ENCODE measurements around the gene FNDC5.

FNDC5 gene

DNA sequence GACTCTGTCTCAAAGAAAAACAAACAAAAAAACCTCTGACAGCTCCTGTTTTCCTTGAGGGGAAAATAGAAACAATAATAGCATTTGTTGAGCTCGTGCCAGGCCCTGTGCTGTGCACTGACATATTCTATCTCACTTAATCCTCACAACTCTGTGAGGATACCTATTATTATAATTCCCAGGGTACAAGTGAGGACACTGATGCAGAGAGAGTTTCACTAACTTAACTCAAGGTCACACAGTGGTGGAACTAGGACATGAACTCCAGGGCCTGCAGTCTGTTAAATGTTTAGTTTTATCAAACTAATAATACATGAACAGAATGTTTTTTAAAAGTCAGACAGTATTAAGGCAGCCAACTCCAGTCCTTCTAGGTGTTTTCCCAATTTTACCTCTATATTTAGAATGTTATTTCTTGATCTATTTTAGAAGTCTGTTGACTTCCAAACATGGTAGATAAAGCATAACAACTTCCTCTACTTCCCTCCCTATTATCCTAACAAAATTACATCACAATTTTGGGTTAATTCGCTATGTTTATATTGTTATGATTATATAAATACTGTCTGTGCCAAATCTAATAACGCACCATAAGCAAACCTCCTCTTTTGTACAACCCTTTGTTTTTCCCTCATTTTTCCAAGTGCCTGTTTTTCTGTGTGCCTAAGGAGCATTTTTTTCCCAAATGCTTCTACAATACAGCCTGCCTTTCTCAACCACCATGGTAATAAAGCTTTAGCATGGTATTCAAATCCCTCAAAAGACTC lies 4.9 kb downstream of the FNDC5 start:
- Histone ChIP-seq H3K9me3 (ENCODE audit: control insufficient read depth in 5 of 5, low read length in 5 of 5) (no peaks in the 10 kb centered on the region), H3K27me3 (ENCODE audit: control insufficient read depth in 5 of 5, insufficient read depth in 4 of 5, low read length in 5 of 5) (peaks cover 0 to 13% (median 8%) of the 10 kb centered on the region in 5 donors), H3K4me3 (ENCODE audit: low read depth in 1 of 5, low read length in 5 of 5) (no peak overlapping the region), H3K27ac (ENCODE audit: low read depth, low read length) (no peak overlapping the region), H3K9ac (ENCODE audit: low read length in 5 of 5) (no peak overlapping the region), H3K36me3 (ENCODE audit: control insufficient read depth in 5 of 5, insufficient read depth in 5 of 5, low read length in 5 of 5) (peaks cover 0 to 39% (median 10%) of the 10 kb centered on the region in 5 donors), H3K4me1 (ENCODE audit: control insufficient read depth in 5 of 5, insufficient read depth in 5 of 5, low read length in 5 of 5) (peaks cover 6 to 24% (median 18%) of the 10 kb centered on the region in 5 donors)

DNA sequence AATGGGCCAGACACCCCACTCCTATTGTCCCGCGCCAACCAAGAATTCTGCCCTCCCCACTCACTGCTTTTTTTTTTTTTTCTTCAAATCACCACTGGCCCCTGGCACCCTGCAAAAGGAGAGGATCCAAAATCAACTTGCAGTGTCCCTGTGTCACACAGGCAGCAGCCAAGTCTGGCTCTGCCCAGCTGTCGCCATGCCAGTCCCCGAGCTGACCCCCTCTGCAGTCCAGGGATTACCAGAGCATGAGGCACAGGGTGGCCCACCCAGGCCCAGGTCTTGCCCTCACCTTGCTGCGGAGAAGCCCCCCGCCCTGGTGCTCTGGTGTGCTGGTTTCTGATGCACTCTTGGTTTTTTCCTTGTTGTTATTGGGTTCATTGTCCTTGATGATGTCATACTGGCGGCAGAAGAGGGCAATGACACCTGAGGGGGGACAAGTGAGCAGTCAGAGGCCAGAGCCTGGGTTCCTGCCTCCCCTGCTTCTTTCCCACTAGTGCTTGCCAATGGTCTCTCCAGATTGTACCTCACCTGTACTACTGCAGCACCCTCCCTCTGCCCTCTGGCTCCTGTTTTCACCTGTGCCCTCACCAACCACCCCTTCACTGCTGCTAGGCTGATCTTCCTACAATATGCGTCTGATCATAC lies 6.2 kb downstream of the FNDC5 start:
- Histone ChIP-seq H3K4me1 (ENCODE audit: control insufficient read depth in 5 of 5, insufficient read depth in 5 of 5, low read length in 5 of 5) (peaks cover 5 to 18% (median 14%) of the 10 kb centered on the region in 5 donors), H3K9ac (ENCODE audit: low read length in 5 of 5) (no peak overlapping the region), H3K4me3 (ENCODE audit: low read depth in 1 of 5, low read length in 5 of 5) (no peak overlapping the region)

GRCh38 chr1:32863881-32864245 lies 6.8 kb downstream of the FNDC5 start:
- no peak overlapping the region for H3K9ac ChIP-seq (ENCODE audit: low read length in 5 of 5)
- peaks cover 0 to 1% (median 0%) of the 10 kb centered on the region in 5 donors for H3K27me3 ChIP-seq (ENCODE audit: control insufficient read depth in 5 of 5, insufficient read depth in 4 of 5, low read length in 5 of 5)
- H3K27ac ChIP-seq (ENCODE audit: low read depth, low read length) = no peak overlapping the region
- peaks cover 0 to 51% (median 13%) of the 10 kb centered on the region in 5 donors for H3K36me3 ChIP-seq (ENCODE audit: control insufficient read depth in 5 of 5, insufficient read depth in 5 of 5, low read length in 5 of 5)
- H3K9me3 ChIP-seq (ENCODE audit: control insufficient read depth in 5 of 5, low read length in 5 of 5) = no peaks in the 10 kb centered on the region
- H3K4me3 ChIP-seq (ENCODE audit: low read depth in 1 of 5, low read length in 5 of 5) = no peak overlapping the region
- H3K4me1 ChIP-seq (ENCODE audit: control insufficient read depth in 5 of 5, insufficient read depth in 5 of 5, low read length in 5 of 5) = peaks cover 5 to 18% (median 14%) of the 10 kb centered on the region in 5 donors

More for the DNA sequence above, 6.2 kb downstream of the FNDC5 start:
- Histone ChIP-seq H3K36me3 (ENCODE audit: control insufficient read depth in 5 of 5, insufficient read depth in 5 of 5, low read length in 5 of 5) (peaks cover 0 to 45% (median 13%) of the 10 kb centered on the region in 5 donors), H3K27me3 (ENCODE audit: control insufficient read depth in 5 of 5, insufficient read depth in 4 of 5, low read length in 5 of 5) (peaks cover 0 to 6% (median 0%) of the 10 kb centered on the region in 5 donors), H3K27ac (ENCODE audit: low read depth, low read length) (no peak overlapping the region), H3K9me3 (ENCODE audit: control insufficient read depth in 5 of 5, low read length in 5 of 5) (no peaks in the 10 kb centered on the region)

DNA sequence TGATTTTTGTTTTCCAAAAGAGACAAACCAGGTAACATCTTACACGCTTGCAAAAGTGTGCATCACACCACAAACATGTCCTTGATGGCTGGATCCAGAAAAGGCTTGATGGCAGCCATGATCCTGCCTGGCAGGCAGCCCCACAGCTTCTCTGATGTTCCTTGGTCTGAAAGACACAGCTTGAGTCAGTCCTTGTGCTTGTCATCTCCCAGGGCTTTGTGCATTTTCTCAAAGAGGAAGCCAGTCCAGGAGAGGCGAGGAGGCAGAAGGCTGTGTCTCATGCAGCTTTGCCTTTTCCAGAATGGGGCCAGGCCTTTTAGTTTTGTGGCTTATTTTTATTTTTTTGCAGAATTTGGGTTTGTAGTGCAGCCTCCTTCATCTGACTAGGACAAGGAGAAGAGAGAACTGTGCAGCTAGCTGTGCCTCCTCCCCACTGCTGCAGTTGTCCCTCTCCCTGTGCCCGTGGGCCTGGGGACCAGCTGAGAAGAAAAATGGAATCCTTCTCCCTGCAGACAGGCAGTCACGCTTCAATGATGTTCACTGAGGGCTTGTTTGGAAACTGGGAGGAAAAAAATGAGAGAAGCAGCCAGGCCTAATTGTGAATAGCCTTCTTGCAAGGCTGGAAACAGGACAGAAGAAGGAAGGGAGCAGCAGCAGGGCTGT lies 7.4 kb downstream of the FNDC5 start:
- H3K27ac ChIP-seq (ENCODE audit: low read depth, low read length) = no peak overlapping the region
- H3K36me3 ChIP-seq (ENCODE audit: control insufficient read depth in 5 of 5, insufficient read depth in 5 of 5, low read length in 5 of 5) = peaks cover 4 to 56% (median 13%) of the 10 kb centered on the region in 5 donors
- H3K9me3 ChIP-seq (ENCODE audit: control insufficient read depth in 5 of 5, low read length in 5 of 5) = no peaks in the 10 kb centered on the region
- H3K4me1 ChIP-seq (ENCODE audit: control insufficient read depth in 5 of 5, insufficient read depth in 5 of 5, low read length in 5 of 5) = peaks cover 5 to 18% (median 14%) of the 10 kb centered on the region in 5 donors
- no peaks in the 10 kb centered on the region for H3K27me3 ChIP-seq (ENCODE audit: control insufficient read depth in 5 of 5, insufficient read depth in 4 of 5, low read length in 5 of 5)
- H3K4me3 ChIP-seq (ENCODE audit: low read depth in 1 of 5, low read length in 5 of 5) = no peak overlapping the region
- no peak overlapping the region for H3K9ac ChIP-seq (ENCODE audit: low read length in 5 of 5)

DNA sequence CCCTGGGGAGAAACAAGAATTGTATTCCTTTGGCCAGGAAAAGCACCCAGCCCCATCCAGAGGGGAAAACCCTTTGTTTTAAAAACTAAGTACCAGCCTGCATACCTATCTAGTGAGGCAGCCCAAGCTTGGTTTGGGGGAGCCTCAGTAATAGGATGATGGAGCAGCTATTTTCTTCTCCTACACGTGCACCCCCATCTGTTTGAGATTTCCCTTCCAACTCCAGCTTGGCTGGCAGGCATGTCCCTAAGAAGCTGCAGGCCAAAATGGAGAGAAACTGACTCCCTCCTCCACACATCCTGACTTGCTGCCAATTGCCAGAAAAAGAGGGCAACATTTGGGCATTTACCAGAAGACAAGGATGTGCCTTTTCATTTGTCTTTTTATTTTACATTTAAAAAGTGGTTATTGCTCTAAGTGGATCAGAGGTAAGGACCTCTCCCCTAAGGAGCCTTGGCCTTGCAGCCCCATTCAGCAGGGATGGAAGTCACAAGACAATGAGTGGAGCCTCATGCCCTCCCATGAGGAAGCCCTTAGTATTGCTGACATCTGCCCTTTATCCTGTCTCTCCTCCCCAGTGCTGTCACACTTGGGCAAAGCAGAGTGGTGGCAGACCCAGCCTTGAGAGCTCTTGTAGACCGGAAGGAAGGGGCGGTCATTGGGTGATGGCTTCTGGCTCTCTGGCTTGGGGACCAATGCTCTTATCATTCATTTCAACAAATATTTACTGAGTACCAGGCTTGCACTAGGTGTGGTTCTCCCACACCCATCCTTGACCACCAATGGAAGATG lies 8.6 kb downstream of the FNDC5 start:
- H3K27ac ChIP-seq (ENCODE audit: low read depth, low read length) = no peak overlapping the region
- no peak overlapping the region for H3K9ac ChIP-seq (ENCODE audit: low read length in 5 of 5)
- H3K4me3 ChIP-seq (ENCODE audit: low read depth in 1 of 5, low read length in 5 of 5) = no peak overlapping the region
- no peaks in the 10 kb centered on the region for H3K9me3 ChIP-seq (ENCODE audit: control insufficient read depth in 5 of 5, low read length in 5 of 5)
- H3K36me3 ChIP-seq (ENCODE audit: control insufficient read depth in 5 of 5, insufficient read depth in 5 of 5, low read length in 5 of 5) = peaks cover 11 to 59% (median 22%) of the 10 kb centered on the region in 5 donors
- H3K27me3 ChIP-seq (ENCODE audit: control insufficient read depth in 5 of 5, insufficient read depth in 4 of 5, low read length in 5 of 5) = no peaks in the 10 kb centered on the region
- peaks cover 5 to 18% (median 14%) of the 10 kb centered on the region in 5 donors for H3K4me1 ChIP-seq (ENCODE audit: control insufficient read depth in 5 of 5, insufficient read depth in 5 of 5, low read length in 5 of 5)

DNA sequence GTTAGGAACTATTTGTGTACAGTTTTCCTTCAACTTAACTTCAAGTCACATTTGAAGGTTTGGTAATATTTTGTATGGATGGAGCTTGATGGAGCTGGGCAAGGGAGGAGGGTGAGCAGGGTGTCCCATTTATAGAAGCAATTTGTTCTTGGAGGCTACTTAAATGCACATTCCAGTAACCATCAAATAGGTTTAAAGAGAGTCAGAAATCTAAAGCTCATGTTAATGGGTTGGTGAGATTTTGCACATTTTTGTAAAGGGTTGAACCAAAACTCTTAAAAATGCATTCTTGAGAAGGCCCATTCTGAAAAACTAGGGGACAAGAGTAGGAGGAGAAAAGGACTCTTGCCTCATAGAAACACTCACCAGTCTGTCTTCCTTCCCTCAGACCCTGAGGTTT lies 10.1 kb downstream of the FNDC5 start:
- Histone ChIP-seq H3K36me3 (ENCODE audit: control insufficient read depth in 5 of 5, insufficient read depth in 5 of 5, low read length in 5 of 5) (peaks cover 23 to 74% (median 37%) of the 10 kb centered on the region in 5 donors), H3K9ac (ENCODE audit: low read length in 5 of 5) (no peak overlapping the region), H3K4me1 (ENCODE audit: control insufficient read depth in 5 of 5, insufficient read depth in 5 of 5, low read length in 5 of 5) (peaks cover 5 to 17% (median 14%) of the 10 kb centered on the region in 5 donors), H3K27me3 (ENCODE audit: control insufficient read depth in 5 of 5, insufficient read depth in 4 of 5, low read length in 5 of 5) (no peaks in the 10 kb centered on the region), H3K27ac (ENCODE audit: low read depth, low read length) (no peak overlapping the region), H3K9me3 (ENCODE audit: control insufficient read depth in 5 of 5, low read length in 5 of 5) (no peaks in the 10 kb centered on the region), H3K4me3 (ENCODE audit: low read depth in 1 of 5, low read length in 5 of 5) (no peak overlapping the region)

DNA sequence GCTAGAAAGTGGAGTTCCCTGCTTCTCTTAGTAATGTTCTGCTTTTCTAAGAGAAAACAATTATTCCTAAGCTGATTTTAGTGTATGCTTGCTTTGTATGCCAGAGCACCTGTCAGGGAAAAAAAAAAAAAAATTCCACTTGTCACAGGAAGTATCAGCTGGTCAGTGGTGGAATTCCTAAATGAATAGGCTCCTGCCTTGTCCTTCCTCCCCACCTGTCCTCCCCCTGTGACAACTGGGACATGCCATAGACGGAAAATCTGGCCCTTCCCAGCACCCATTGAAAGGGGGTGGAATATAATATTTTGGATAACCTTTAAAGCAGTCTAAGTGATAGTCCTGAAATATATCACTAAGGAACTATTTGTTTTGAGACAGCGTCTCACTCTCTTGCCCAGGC lies 10.8 kb downstream of the FNDC5 start:
- Histone ChIP-seq H3K36me3 (ENCODE audit: control insufficient read depth in 5 of 5, insufficient read depth in 5 of 5, low read length in 5 of 5) (peaks cover 24 to 80% (median 38%) of the 10 kb centered on the region in 5 donors), H3K4me1 (ENCODE audit: control insufficient read depth in 5 of 5, insufficient read depth in 5 of 5, low read length in 5 of 5) (peaks cover 5 to 17% (median 14%) of the 10 kb centered on the region in 5 donors), H3K27ac (ENCODE audit: low read depth, low read length) (no peak overlapping the region), H3K4me3 (ENCODE audit: low read depth in 1 of 5, low read length in 5 of 5) (no peak overlapping the region), H3K27me3 (ENCODE audit: control insufficient read depth in 5 of 5, insufficient read depth in 4 of 5, low read length in 5 of 5) (no peaks in the 10 kb centered on the region), H3K9ac (ENCODE audit: low read length in 5 of 5) (no peak overlapping the region), H3K9me3 (ENCODE audit: control insufficient read depth in 5 of 5, low read length in 5 of 5) (no peaks in the 10 kb centered on the region)

- Histone ChIP-seq H3K9ac (ENCODE audit: low read length in 5 of 5) (no peak overlapping the region), H3K36me3 (ENCODE audit: control insufficient read depth in 5 of 5, insufficient read depth in 5 of 5, low read length in 5 of 5) (peaks cover 35 to 80% (median 45%) of the 10 kb centered on the region in 5 donors), H3K4me3 (ENCODE audit: low read depth in 1 of 5, low read length in 5 of 5) (no peak overlapping the region), H3K9me3 (ENCODE audit: control insufficient read depth in 5 of 5, low read length in 5 of 5) (no peaks in the 10 kb centered on the region), H3K27ac (ENCODE audit: low read depth, low read length) (no peak overlapping the region), H3K4me1 (ENCODE audit: control insufficient read depth in 5 of 5, insufficient read depth in 5 of 5, low read length in 5 of 5) (peaks cover 5 to 17% (median 14%) of the 10 kb centered on the region in 5 donors), H3K27me3 (ENCODE audit: control insufficient read depth in 5 of 5, insufficient read depth in 4 of 5, low read length in 5 of 5) (no peaks in the 10 kb centered on the region)
Measured at GRCh38 chr1:32858791-32859190, 11.9 kb downstream of the FNDC5 start.

DNA sequence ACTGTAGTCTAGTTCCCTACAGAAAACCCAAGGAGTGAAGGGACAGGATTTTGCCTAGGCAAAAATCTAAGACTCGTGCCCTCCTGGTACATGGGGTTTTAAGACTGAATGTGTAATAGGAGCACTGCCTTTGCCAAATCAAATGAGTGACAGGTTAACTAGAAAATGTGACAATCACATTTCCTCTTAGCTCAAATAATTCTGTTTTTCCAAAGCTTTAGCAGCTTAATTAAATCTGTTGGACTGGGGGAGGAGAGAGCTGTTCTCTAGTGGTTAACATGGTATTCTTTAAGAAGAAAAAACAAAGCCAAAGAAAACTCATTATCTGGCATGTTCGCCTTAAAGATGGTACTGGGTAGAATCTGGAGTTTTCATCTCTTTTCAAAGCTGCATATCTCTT lies 12.6 kb downstream of the FNDC5 start:
- peaks cover 5 to 17% (median 14%) of the 10 kb centered on the region in 5 donors for H3K4me1 ChIP-seq (ENCODE audit: control insufficient read depth in 5 of 5, insufficient read depth in 5 of 5, low read length in 5 of 5)
- peaks cover 39 to 80% (median 48%) of the 10 kb centered on the region in 5 donors for H3K36me3 ChIP-seq (ENCODE audit: control insufficient read depth in 5 of 5, insufficient read depth in 5 of 5, low read length in 5 of 5)
- H3K9me3 ChIP-seq (ENCODE audit: control insufficient read depth in 5 of 5, low read length in 5 of 5) = no peaks in the 10 kb centered on the region
- no peaks in the 10 kb centered on the region for H3K27me3 ChIP-seq (ENCODE audit: control insufficient read depth in 5 of 5, insufficient read depth in 4 of 5, low read length in 5 of 5)
- H3K4me3 ChIP-seq (ENCODE audit: low read depth in 1 of 5, low read length in 5 of 5) = no peak overlapping the region
- H3K9ac ChIP-seq (ENCODE audit: low read length in 5 of 5) = no peak overlapping the region
- H3K27ac ChIP-seq (ENCODE audit: low read depth, low read length) = no peak overlapping the region
